ENCODE data around the gene PROSER2.

DNA sequence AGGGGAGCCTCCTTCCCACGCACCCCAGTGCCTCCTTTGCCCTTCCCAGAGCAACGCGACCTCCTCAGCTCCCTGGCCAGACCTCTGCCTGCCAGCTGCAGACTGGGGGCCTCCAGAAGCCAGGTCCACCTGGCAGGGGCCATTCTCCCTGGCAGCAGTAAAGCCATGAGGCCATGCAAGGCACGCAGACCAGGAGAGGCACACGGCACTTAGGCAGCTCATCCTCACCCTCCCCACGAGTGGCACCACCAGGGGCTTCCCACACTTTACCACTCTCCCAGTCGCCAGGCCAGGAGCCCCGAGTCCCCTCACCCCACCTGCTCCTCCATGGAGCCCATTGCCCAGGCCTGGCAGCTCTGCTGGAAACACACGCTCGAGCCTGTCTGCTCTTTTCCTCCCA is 85.4 kb downstream of the PROSER2 start:
- TF ChIP-seq, protein P1, sequence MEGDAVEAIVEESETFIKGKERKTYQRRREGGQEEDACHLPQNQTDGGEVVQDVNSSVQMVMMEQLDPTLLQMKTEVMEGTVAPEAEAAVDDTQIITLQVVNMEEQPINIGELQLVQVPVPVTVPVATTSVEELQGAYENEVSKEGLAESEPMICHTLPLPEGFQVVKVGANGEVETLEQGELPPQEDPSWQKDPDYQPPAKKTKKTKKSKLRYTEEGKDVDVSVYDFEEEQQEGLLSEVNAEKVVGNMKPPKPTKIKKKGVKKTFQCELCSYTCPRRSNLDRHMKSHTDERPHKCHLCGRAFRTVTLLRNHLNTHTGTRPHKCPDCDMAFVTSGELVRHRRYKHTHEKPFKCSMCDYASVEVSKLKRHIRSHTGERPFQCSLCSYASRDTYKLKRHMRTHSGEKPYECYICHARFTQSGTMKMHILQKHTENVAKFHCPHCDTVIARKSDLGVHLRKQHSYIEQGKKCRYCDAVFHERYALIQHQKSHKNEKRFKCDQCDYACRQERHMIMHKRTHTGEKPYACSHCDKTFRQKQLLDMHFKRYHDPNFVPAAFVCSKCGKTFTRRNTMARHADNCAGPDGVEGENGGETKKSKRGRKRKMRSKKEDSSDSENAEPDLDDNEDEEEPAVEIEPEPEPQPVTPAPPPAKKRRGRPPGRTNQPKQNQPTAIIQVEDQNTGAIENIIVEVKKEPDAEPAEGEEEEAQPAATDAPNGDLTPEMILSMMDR (IDR thresholded peaks at IDR 0.05), result no peak
- no peak for TF ChIP-seq POLR2A (IDR thresholded peaks at IDR 0.05; ENCODE audit: low read depth)

Measured in esophagus muscularis mucosa (tissue), 3 donors.